NCI-H526 treated with DMSO at 0.1 percent for 48 hours (cell line): Measurements from ENCODE around the gene TSPAN15.

ENCODE experiments used
- DNase-seq: peaks from one replicate; lab custom pipeline; 2025; lab: John Stamatoyannopoulos, UW

The TSPAN15 gene

DNA sequence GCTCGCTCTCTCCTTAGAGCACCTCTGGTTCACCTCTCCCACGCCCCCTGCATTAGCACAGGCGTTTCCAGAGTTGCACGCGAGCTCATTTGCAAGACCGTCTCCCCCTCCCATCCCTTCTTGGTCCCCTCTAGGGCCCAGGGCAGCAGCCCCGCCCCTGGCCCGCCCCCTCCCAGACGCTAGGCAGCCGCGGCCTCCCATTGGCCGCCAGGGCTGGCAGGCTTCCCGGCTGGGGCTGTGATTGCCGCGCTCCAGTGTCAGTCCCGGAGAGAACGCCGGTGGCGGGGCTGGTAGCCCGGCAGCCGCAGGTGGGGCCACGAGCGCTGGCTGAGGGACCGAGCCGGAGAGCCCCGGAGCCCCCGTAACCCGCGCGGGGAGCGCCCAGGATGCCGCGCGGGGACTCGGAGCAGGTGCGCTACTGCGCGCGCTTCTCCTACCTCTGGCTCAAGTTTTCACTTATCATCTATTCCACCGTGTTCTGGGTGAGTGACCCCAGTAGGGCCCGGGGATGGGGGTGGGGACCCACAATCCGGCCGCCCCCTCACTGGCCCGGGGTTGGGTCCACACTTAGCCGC, at the start of gene TSPAN15:
TSS of gene TSPAN15 (plus strand) at position 257 of the 575 bp plus-strand sequence. CDS start at position 387, 130 bp downstream.
- DNase-seq = peak; percentile 91

DNA sequence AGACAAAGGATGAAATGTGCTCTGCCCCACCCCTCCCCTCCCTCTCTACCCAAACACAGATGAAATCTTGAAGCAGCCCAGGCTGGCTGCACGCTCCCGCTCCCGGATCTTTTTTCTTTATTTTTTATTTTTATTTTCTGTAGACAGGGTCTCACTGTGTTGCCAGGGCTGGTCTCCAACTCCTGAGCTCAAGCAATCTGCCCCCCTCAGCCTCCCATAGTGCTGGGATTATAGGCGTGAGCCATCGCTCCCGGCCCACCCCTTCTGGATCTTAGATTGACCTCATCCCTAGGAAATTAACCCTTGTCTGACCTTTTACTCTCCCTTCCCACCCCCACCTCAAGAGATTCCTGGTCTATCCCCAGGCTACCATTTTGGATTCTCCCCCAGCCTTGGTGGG, 48.9 kb upstream of the TSPAN15 start:
- DNase-seq = no peak

DNA sequence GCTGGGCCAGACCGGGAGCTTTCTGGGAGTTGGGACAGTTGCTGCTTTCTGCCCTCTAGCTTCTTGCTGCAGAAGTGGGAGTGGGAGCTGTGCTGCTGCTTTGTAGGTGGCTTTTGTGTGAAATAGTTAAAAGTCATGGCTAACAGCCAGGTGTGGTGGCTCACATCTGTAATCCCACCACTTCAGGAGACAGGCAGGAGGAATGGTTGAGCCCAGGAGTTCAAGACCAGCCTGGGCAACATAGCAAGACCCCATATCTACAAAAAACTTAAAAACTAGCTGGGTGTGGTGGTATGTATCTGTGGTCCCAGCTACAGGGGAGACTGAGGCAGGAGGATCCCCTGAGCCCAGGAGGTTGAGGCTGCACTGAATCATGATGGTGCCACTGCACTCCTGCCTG, 48.2 kb upstream of the TSPAN15 start:
- no peak for DNase-seq

DNA sequence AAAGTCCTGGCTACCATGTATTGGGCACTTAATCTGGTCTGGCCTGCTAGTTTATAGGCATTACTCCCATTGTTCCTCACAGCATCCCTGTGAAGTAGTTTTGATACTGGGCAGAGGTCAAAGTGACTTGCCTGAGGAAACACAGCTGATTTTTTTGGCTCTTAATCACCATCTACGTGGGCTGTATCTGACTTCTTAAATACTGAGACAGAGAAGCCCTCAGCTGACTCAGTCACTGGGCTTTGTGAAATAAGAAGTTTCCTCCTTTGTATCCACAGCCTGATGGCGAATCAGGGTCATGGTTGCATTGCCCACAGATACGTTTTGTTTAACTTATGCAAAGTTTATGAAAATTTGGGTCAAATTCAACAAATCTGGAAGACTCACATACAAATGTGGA, 47.7 kb upstream of the TSPAN15 start:
- DNase-seq = no peak

DNA sequence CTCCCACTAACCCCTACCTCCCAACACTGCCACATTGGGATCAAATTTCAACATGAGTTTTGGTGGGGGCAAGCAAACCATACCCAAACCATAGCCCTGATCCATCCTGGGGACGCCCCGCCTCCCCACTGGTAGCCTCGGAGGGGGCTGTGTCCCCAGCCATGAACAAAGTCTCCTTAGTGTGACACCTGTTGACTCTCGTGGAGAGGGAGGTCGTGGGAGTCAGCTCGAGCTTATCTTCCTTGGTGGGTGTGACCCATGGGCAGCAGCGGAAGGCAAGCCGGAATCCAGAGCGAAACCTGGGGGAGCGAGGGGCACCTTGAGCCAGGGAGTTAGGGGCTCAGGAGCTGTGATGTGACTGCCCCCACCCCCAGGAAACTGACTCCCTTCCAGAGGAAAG, 46.5 kb upstream of the TSPAN15 start:
- no peak for DNase-seq

DNA sequence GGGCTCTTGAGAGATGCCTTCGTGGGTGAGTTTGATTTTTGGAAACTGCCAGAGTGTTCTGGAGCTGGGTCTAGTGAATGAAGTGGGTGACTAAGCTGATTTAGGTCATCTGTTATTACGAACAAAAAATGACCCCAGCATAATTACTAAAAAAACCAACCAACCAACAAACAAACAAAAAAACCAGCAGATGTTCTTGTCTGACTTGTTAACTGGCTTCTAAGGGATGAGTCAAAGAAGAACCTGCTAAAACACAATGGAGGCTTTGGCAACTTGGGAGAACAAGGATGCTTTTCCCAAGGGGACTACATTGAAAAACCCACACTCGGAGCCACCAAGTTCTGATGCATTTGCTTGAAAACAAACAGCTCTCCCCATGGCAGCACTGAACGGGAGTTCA, 46.0 kb upstream of the TSPAN15 start:
- no peak for DNase-seq

DNA sequence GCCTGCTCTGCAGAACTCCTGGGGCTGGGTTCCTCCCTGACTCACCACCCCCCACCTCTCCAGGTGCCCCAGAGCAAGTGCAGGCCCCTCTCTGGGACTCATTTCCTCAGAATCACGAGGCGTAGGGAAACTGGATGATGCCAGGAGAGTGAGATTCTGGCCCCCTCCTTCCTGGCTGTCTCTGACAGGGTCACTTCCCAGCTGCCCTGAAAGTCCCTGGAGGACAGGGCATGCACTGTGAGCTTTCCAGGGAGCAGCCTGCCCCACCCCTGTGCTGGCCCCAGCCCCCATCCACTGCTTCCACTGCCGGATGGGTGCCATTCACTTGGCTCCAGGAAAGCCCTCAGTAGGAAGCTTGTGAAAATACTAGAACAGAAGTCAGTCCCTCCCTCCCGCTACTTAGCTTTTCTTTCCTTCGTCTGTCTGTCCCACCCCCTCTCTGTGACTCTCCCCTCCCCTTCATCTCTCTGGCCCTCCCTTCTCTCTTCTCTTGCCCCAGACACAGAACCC, 44.9 kb upstream of the TSPAN15 start:
- DNase-seq = no peak

DNA sequence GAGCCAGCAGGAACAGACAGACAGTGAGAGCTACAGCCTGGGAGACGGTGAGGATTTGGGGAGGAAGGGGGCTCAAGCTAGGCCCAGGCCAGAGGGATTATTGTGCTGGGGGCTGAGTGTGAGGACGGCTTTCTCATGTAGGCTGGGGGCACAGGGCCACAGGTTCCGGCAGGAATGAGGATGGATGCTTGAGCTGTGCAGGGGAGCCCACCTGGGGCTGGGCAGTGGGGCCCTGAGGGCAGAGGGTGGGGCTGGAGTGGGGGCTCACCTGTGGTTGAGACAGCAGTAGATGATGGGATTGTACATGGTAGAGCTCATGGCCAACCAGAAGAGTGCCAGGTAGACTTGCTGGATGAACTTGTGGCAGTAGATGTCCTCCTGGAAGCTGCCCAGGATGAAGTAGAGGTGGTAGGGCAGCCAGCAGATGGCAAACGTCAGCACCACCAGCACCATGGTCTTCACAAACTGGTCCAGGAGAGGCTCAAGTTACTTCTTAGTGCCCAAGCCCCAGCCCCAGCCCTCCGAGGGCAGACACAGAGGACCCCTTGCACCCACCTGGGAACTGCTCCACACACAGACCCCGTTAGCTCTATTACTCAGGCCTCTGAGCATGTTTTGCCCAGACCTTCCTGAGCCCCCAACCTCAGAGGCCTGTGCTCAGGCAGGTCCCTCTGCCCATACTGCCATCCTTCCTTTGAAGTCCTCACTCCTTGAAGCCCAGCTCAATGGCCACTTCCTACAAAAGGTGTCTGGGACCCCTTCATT, 44.3 kb upstream of the TSPAN15 start:
- no peak for DNase-seq

DNA sequence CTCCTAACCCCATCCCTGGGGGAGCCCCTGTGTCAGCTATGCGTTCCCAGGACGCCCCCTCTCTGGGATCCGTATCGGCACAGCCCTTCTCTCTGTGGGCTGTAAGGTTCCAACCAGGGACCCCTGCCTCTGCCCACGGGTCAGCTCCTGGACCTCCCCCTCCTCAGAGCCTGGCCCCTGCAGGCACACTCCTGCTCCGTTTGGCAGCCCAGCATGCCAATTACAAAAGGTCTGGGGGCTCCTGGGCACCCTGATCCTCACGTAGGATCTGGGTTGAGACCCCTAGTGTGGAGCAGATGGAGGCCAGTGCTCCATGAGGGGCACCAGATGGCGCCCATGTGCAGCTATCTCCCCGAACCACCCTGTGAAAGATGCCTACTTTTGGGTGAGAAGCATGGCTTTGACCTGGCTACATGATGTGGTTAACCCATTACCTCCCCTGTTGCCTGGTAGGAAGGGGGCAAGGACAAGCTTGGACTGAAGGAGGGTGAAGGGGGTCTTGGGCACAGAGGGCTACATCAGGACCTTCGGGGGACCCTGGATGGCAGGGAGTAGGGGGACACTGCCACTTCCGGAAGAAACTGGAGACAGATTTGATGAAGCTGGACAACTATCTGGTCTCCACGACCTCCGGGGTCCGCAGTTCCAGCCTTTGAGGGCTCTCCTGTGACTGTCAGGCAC, 43.5 kb upstream of the TSPAN15 start:
- DNase-seq = no peak

DNA sequence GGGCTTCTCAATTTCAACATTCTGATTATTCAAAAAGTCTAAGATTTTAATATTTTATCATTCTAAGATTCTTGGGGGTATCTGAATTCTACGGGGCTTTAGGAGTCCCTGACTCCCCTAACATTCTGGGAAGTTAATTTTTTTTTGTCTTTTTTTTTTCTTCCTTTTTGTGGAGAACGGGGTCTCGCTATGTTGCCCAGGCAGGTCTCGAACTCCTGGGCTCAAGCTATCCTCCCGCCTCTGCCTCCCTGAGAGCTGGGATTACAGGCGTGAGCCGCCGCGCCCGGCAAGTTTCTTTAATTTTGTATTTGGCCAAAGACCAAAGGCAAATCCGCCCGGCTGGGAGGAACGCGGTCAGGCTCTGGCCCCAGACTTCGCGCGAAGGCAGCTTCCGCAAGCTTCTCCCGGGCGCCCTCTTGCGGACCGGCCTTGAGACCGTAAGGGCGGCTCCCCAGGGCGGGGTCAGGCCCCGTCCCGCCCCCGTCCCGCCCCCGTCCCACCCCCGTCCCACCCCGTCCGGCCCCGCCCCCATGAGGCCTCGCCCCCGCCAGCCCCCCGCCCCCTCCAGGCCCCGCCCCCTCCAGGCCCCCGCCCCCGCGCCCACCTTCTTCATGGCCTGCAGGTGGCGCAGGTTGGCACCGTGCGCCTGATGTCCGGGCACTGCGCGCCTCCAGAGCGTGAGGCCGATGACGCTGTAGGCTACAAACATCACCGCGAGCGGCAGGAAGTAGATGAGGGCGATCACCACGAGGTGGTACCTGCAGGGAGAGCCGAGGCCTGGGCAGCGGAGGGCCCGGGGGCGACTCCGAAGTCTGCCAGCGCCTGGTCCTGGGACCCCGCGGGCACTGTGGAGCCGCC, 42.7 kb upstream of the TSPAN15 start:
- DNase-seq = peak; percentile 61

DNA sequence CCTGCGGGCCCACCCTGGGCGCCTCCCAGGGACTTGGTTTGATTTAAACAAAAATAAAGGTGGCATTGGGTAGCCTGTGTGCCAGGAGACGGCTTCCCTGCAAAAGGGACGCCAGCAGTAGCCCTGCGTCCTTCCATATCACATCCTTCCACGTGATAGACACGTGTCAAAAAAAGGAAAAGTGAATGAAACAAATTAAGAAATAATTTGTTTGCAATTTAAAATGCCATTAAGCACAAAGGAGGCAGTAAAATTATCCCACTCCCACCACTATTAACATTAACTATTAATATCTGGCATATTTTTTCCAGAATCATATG, 42.1 kb upstream of the TSPAN15 start:
- no peak for DNase-seq

DNA sequence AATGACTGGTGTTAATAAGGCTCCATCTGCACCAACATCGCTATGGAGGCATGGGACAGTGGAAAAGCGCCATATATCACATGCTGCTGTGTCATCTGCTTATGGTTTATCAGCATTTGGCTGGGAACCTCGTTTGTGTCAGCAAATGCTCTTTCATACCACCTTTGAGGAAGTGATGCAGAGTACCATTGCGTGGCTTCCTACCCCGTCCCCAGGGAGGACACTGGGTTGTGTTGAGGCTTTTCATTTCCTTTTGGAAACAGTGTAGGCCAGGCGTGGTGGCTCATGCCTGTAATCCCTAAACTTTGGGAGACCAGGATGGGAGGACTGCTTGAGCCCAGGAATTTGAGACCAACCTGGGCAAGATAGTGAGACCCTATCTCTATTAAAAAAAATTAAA, 41.3 kb upstream of the TSPAN15 start:
- no peak for DNase-seq

DNA sequence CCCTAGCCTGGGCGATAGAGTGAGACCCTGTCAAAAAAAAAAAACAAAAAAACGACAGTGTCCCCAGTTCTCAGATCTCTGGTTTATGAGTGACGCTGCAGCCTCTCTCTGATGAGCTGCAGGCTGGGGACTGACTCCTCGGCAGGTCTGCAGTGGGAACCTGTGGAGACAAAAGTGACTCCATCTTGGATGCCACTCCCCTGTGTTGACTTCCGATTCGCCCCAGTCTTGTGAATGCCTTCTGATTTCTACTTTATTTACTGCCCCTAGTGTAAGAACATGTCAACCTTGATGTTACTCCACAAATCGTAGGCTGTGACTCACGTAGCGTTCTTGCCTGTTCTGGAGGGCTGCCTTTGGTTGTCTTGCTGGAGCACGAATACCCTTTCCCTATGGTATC, 40.8 kb upstream of the TSPAN15 start:
- DNase-seq = no peak

DNA sequence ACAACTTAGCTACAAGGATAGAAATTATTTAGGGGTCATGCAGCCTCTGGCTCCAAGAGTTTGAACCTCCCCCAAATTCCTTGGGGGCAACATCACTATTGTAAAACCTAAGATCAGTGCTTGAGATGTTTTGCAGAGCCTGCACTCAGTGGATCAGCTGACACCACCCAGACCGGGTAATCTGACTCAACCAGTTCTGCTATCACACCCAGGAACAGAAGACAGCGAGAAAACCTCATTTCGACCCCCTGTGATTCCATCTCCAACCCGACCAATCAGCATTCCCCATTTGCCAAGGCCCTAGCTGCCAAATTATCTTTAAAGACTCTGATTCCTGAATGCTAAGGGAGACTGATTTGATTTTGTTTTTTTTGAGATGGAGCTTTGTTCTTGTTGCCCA, 39.8 kb upstream of the TSPAN15 start:
- no peak for DNase-seq

DNA sequence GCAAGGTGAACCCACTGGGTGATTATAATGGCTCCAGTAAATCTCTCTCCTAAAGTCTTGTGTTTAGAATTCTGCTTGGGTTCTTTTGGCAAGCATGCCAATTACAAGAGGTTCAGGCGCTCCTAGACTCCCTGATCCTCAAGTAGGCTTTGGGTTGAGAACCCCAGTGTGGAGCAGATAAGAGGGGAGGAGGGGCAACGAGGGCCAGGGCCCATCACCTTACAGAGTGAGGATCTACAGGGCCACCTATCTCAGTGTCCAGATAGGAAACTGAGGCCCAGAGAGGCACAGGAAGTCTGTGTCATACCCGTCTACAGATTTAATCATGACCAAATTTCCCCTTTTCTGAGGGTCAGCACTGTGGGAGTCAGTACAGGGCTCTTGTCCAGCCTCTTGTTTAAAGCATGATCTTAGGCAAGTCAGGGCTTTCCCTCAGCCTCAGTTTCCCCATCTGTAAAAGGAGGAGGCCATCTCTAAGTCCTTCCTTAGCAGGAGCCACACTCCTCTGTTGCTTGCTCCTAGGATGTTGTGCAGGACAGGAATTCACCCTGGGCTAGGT, 39.0 kb upstream of the TSPAN15 start:
- no peak for DNase-seq

DNA sequence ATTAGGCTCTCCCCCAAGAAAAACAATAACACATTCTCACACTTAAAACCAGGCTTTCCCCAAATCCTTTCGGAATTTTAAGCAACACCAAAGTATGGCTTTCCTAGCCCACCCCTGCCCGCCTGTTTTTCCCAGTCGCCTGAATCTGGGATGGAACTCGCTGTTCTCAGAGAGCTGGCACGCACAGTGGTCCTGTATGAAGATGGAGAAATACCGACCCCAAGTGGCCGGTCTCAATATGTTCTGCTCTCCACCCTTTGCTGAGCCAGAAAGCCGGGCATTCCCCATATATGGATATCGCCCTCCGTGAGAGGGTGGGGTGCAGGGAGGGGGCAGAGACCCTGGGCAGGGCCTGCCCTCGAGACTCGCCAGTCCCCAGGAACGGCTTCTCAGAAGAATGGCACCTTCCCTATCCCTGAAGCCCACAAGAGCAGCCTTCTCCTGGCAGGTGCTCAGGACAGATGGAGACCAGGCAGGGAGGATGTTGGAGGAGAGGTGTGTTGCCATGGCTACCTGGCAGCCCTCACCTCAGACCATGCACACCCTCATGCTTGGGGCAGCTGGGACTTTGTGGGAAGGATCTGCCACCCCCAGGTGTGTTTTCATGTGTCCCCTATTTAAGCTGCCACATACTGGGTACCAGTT, 37.9 kb upstream of the TSPAN15 start:
- DNase-seq = no peak

DNA sequence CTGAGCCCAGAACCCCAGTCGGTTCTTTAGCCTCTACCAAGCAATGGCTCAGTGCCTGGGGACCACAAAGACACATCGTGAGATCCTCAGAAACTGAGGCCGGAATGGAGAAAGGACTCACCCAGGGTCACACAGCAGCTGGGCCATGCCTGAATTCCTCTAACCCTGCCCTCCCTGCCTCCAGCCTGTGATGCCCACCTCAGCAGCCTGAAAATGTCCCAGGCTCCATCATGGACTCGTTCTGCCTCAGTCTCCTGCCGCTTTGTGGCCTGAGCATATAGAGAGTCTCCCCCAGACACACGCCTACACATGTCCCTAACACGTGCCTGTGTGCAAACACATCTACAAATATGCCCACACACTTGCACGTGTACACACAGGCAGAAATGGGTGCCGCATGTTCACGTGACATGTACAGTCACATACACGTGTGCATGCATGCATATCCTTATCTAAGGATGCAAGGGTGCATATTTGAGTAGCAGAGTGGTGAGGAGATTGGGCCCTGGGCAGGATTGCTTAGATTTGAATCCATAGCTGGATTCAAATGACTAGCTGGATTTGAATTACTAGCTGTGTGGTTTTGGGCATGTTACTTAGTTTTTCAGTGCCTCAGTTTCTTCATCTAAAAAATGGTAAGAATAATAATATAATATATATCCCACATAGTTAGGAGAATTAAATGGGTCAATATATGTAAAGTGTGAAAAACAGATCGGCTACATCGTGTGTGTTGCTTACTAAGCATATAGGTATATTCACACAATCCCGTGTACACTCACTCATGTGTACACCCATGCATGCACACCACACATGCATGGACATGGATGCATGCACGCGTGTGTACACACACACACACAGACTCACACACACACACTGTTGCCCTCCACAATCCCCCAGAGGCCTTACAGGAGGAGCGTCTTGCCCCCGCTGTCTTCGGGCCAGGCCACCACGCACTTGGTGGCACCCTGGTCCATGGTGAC, 36.9 kb upstream of the TSPAN15 start:
- DNase-seq = no peak

DNA sequence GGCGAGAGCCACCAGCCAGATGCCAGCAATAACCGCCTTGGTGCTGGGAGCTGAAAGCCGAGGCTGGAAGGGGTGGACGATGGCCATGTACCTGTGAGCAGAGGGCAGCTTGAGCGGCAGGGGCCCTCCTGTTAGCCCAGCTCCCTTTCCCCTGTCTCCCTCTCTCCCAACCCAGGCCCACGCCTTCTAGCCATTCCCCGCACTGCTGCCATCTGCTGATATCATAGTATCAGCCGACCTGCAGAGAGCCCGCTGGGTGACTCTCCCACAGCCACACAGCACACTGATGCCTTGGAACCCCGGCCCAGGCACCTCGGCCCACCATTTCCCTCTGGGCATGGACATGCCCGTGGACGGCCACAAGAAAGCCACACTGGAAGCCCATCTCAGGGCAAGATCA, 36.2 kb upstream of the TSPAN15 start:
- no peak for DNase-seq

DNA sequence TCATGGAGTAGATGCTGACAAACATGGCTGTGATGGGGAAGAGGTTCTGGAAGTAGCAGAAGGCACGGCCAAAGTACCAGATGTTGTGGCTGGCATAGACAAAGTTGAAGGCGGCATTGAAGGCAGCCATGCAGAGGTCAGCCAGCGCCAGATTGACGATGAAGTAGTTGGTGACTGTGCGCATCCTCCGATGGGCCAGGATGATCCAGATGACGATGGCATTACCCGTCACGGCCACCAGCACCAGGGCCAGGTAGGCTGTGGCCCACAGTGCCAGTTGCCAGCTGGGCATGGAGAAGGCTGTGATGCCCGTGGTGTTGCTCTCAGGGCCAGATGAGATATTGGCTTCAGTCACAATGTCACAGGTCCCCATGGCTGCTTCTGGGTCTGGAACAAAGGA, 35.3 kb upstream of the TSPAN15 start:
- no peak for DNase-seq

DNA sequence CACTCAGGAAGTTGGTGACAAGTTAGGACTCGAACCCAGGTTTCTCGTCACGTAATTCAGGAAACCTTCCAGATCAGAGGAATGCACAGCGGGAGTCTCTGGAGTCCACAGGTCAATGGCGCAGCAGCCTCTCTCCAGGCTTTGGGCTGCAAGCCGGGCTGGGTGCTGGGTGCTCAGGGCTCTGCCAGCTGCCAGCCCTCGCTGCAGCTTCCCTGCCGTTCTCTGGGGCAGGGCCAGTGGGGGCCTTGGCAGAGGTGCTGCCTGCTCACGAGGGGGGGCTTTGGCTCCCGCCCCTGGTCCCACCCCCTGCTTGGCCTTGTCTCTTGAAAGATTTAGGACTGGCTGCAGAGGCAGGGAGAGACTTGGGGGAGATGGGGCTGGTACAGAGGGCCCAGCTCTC, 34.6 kb upstream of the TSPAN15 start, which contains the start of gene TACR2:
TSS of gene TACR2 (minus strand) at position 224 of the 400 bp plus-strand sequence. CDS start 595 bp downstream, outside the sequence.
- DNase-seq = no peak
